ENCODE data around the gene ETS2. TPM values are rescaled to one million over a fixed set of nuclear protein-coding genes. Genes with fewer than 3 reads are reported as not detected.

The ETS2 gene
- total RNA-seq, 4 donors from 2014 or later = 72.6 to 147 (median 98.5) TPM

GRCh38 chr21:38814126-38815059 lies 8.7 kb downstream of the ETS2 start:
- no peaks in the 10 kb centered on the region for H3K9me3 ChIP-seq
- no peaks in the 10 kb centered on the region for H3K4me1 ChIP-seq
- intact Hi-C loops (cut with DNase I; ENCODE audit: low total_unique reads) = no loop called here
- TF ChIP-seq CTCF (IDR thresholded peaks at IDR 0.05) = no peak
- TF ChIP-seq POLR2A (IDR thresholded peaks at IDR 0.05) = no peak
- H3K4me3 ChIP-seq = no peak overlapping the region
- H3K27me3 ChIP-seq = no peaks in the 10 kb centered on the region
- H3K27ac ChIP-seq = no peak overlapping the region
- no peaks in the 10 kb centered on the region for H3K36me3 ChIP-seq
- no peak for DNase-seq

GRCh38 chr21:38815060-38815405 lies 9.3 kb downstream of the ETS2 start:
- H3K4me3 ChIP-seq = no peak overlapping the region
- H3K9me3 ChIP-seq = no peaks in the 10 kb centered on the region
- no peak for DNase-seq
- intact Hi-C loops (cut with DNase I; ENCODE audit: low total_unique reads) = no loop called here
- no peaks in the 10 kb centered on the region for H3K4me1 ChIP-seq
- no peaks in the 10 kb centered on the region for H3K27me3 ChIP-seq
- H3K27ac ChIP-seq = no peak overlapping the region
- TF ChIP-seq POLR2A (IDR thresholded peaks at IDR 0.05) = no peak
- TF ChIP-seq CTCF (IDR thresholded peaks at IDR 0.05) = no peak
- no peaks in the 10 kb centered on the region for H3K36me3 ChIP-seq

- intact Hi-C loops (cut with DNase I; ENCODE audit: low total_unique reads) = no loop called here
- no peak overlapping the region for H3K27ac ChIP-seq
These were observed 10.8 kb downstream of the ETS2 start for GRCh38 chr21:38816400-38816977.

GRCh38 chr21:38817371-38818324 lies 11.9 kb downstream of the ETS2 start:
- Histone ChIP-seq H3K4me1 (peaks cover 0 to 4% of the 10 kb centered on the region in 2 donors), H3K9me3 (no peaks in the 10 kb centered on the region), H3K27me3 (no peaks in the 10 kb centered on the region), H3K36me3 (no peaks in the 10 kb centered on the region), H3K4me3 (no peak overlapping the region), H3K27ac (no peak overlapping the region)
- intact Hi-C loops (cut with DNase I; ENCODE audit: low total_unique reads) = no loop called here
- peak in 1 of 2 donors; percentile 12 for DNase-seq
- TF ChIP-seq CTCF (IDR thresholded peaks at IDR 0.05) (no peak), POLR2A (IDR thresholded peaks at IDR 0.05) (no peak)

More at GRCh38 chr21:38816400-38816977, 10.8 kb downstream of the ETS2 start:
- DNase-seq = no peak
- Histone ChIP-seq H3K9me3 (no peaks in the 10 kb centered on the region), H3K4me3 (no peak overlapping the region), H3K4me1 (no peaks in the 10 kb centered on the region), H3K27me3 (no peaks in the 10 kb centered on the region), H3K36me3 (no peaks in the 10 kb centered on the region)
- TF ChIP-seq CTCF (IDR thresholded peaks at IDR 0.05) = no peak
- no peak for TF ChIP-seq POLR2A (IDR thresholded peaks at IDR 0.05)
